Fibroblast of the aortic adventitia (primary cell): ENCODE measurements around the gene LRMDA. TPM values are rescaled to one million over a fixed set of nuclear protein-coding genes. Genes with fewer than 3 reads are reported as not detected.

Experiments used
- DNase-seq: peaks from one replicate; pipeline ENCODE4 v3.0.0-alpha.2; 2010; ENCODE audit warnings: low read depth
- H3K4me3 ChIP-seq: 2 replicates; pipeline ENCODE4 v1.5.1; 2011; ENCODE audit warnings: low read depth, mild to moderate bottlenecking, control low read depth, low read length, moderate library complexity
- total RNA-seq: library from RNA; depleted of rRNA; stranded (reverse); fragments of >200 nt; gene quantifications from 2 replicates; pipeline ENCODE4 v1.2.3, GENCODE V29; 2012; ENCODE audit warnings: low replicate concordance
- TF ChIP-seq, protein P1 (sequence below): IDR thresholded peaks from 2 replicates; pipeline ENCODE4 v1.5.1; 2011; ENCODE audit warnings: mild to moderate bottlenecking, low read length, control low read depth, inconsistent platforms; ENCODE audit not compliant: insufficient read depth

Gene LRMDA
- total RNA-seq, 1 donor, result 6.3 TPM

DNA sequence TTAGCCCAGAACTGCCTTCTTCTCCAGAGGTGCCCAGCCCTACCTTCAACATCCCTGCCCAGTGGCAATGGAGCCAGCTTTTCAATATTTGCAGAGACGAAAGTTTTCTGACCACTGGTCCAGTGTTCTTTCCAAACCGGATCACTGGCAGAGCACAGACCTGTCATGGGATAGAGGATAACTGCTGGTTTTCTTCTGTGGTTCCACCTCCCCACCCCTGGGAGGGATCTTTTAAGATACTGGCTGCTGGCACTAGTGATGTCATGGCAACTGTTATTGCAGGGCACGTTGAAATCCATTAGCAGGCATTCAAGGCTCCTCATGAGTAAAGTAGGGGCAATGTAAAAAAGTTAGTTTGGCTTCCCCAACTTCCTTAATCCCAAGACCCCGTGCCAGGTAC, 387.1 kb downstream of the LRMDA start:
- DNase-seq, result no peak
- TF ChIP-seq, protein P1, sequence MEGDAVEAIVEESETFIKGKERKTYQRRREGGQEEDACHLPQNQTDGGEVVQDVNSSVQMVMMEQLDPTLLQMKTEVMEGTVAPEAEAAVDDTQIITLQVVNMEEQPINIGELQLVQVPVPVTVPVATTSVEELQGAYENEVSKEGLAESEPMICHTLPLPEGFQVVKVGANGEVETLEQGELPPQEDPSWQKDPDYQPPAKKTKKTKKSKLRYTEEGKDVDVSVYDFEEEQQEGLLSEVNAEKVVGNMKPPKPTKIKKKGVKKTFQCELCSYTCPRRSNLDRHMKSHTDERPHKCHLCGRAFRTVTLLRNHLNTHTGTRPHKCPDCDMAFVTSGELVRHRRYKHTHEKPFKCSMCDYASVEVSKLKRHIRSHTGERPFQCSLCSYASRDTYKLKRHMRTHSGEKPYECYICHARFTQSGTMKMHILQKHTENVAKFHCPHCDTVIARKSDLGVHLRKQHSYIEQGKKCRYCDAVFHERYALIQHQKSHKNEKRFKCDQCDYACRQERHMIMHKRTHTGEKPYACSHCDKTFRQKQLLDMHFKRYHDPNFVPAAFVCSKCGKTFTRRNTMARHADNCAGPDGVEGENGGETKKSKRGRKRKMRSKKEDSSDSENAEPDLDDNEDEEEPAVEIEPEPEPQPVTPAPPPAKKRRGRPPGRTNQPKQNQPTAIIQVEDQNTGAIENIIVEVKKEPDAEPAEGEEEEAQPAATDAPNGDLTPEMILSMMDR, result no peak
- no peak overlapping the region for H3K4me3 ChIP-seq

DNA sequence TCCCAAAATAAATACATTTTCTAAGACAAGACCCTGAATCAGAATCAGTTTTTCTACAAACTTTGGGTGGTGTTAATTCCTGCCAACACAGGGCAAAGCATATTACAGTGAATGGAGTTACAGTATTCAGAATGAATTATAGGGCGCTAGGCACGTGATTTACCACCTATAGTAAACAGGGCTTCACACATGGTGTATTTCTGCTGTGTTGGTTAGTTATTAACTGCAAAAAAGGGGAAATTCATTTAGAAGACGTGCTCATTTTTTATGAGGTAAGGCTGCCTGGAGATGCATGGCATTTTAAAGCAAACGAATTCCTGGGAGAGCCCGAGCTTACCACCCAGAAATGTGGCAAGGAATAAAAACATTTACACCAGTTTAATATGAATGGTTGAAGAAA, 393.8 kb downstream of the LRMDA start:
- no peak for DNase-seq
- H3K4me3 ChIP-seq, result no peak overlapping the region
- TF ChIP-seq, protein P1, result no peak

DNA sequence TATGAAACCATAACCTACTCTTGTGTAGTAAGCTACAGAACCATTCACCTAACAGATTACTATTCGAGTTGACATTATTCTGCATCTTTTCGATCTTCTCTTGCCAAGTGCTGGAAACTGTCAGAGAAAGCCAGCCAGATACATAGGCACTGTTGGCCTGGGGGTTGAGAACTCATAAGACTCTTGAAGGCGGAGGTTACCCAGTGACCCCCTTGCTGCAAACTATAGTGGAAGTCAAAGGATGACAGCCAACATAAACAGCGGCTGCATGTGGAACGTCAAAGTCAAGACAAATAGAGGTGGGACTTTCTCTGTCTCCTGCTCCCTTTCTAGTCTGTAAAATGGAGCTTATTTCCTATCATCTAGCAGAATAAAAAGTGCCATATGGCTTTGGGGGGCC, 394.2 kb downstream of the LRMDA start:
- TF ChIP-seq, protein P1, result no peak
- no peak overlapping the region for H3K4me3 ChIP-seq
- DNase-seq, result no peak

DNA sequence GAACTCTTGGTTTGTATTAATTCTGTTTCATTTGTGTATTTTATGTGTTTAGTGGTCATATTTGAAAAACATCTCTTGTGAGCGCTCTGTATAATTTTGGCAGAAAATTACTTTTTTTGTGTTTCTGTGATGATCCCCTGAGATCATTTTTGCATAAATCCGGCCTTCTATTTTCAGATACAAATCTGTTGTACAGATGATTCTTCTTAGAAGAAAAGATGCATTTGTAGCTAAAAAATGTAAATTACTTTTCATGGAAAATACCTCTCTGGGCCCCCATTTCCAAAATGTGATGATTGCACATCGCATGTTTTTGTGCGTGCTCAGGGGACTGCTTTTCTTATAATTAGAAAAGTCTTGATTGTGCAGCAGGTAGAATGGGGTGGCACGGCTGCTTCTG, 395.4 kb downstream of the LRMDA start:
- no peak overlapping the region for H3K4me3 ChIP-seq
- no peak for DNase-seq
- TF ChIP-seq, protein P1, result no peak

DNA sequence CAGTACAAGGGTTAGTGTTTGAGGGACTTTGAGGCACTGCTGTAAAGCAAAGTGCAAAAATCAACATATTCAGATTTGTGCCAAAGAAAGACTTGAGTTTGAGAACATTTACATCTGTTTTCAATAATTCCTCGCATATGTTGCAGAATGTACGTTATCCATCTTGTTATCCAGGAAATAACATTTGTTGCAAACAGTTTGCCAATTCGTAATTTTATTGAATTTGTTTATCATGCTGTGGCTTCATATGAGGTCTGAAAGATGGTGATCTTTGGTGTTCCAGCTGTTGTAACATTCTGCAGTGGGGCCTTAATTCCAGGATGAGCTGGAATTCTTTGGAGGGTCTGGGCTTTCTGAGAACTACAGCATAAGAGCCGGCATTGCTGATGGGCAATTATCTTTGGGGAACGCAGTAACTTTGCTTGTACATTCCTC, 396.2 kb downstream of the LRMDA start:
- no peak overlapping the region for H3K4me3 ChIP-seq
- no peak for DNase-seq
- TF ChIP-seq, protein P1, result no peak

DNA sequence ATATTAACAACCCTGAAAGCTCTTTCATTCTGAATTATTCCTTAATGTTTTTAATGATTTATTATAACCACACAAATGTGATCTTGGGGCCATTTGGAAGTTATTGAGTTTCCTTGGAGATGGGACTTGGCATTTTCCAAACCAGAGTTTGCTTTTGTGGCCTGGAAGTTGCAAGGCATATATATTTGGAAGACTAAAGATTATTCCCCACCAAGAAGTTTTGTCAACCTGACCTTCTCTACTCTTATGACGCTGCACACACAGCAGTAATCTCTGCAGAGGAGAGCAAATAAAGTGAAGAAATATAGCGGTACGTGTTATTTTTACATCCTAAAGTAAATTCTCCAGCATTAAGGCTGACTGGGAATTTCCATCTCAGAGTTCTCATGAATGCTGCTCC, 397.0 kb downstream of the LRMDA start:
- no peak for DNase-seq
- TF ChIP-seq, protein P1, result no peak
- no peak overlapping the region for H3K4me3 ChIP-seq

DNA sequence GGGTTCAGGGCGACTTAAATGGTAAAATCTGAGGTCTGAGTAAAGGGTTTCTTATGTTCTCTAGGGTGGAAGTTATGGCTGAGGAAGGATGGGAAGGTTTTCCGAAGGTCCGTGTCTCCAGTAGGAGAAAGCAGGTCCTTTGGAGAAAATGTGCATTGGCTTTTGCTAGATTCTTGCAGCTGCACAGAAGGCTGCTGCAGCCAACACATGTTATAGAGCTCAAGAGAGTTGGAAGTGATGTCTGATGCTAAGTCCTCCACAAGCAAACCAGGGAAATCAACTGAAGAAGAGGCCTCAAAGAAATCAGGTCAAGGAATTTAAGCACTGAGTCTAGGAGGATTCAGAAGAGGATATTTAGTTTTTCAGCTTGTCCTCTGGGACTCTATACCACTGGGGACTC, 404.6 kb downstream of the LRMDA start:
- H3K4me3 ChIP-seq, result no peak overlapping the region

More for the DNA sequence above, 404.6 kb downstream of the LRMDA start:
- TF ChIP-seq, protein P1, result no peak
- DNase-seq, result no peak
